ENCODE data around the gene MYH1. TPM values are rescaled to one million over a fixed set of nuclear protein-coding genes. Genes with fewer than 3 reads are reported as not detected.

The MYH1 gene
- not detected for total RNA-seq
- total RNA-seq (2013), result not detected
- 0 to 0.08 (median 0) reads per million in 29 experiments for total RNA-seq

GRCh38 chr17:10518271-10519037, at the start of gene MYH1:
Gene MYH1 (minus strand): TSS chr17:10518542. CDS start chr17:10516642, 1,900 bp downstream.
- DNase-seq, result no peak
- Mint-ChIP-seq H3K4me3 (no peak within 1 kb of the TSS), H3K27me3 (peaks cover 0 to 7% of the 10 kb centered on the region in 2 donors), H3K4me1 (no peaks in the 10 kb centered on the region), H3K27ac (no peak within 1 kb of the TSS), H3K36me3 (no peaks in the 10 kb centered on the region), H3K9me3 (peaks cover 0 to 4% (median 0%) of the 10 kb centered on the region in 3 donors)
- Histone ChIP-seq H3K4me1 (ENCODE audit: control insufficient read depth in 1 of 2, extremely low read depth in 1 of 2, insufficient read depth in 2 of 2, low read length in 2 of 2) (no peaks in the 10 kb centered on the region), H3K9me3 (no peaks in the 10 kb centered on the region), H3K27me3 (replicated peaks in 1 of 2; ENCODE audit: control insufficient read depth in 2 of 2, extremely low read depth in 1 of 2, insufficient read depth in 2 of 2, low read length in 1 of 2) (peaks cover 0 to 5% of the 10 kb centered on the region in 2 experiments), H3K36me3 (ENCODE audit: control insufficient read depth in 2 of 2, extremely low read depth in 1 of 2, insufficient read depth in 1 of 2, low read length in 1 of 2) (no peaks in the 10 kb centered on the region), H3K27ac (ENCODE audit: low read length) (no peak within 1 kb of the TSS), H3K4me3 (ENCODE audit: control insufficient read depth in 1 of 2, extremely low read depth in 1 of 2, low read length in 1 of 2) (no peak within 1 kb of the TSS)
- ChIA-PET POLR2A (no interaction called here), CTCF (no interaction called here)
- ATAC-seq (replicated peaks in 1 of 4), result no peak
- 88% methylated on average over 4 of the region's 11 CpGs for WGBS (ENCODE audit: insufficient coverage)

GRCh38 chr17:10563991-10564660, 45.8 kb upstream of the MYH1 start:
- no peaks in the 10 kb centered on the region for H3K9me3 Mint-ChIP-seq
- no peaks in the 10 kb centered on the region for H3K4me1 Mint-ChIP-seq
- ChIA-PET CTCF (no interaction called here), POLR2A (interaction anchor here in 1 of 2 donors (0.7 kb wide), 1 partner anchor 37 kb away, joined by 5 read pairs; no protein-coding TSS in a partner anchor)
- ATAC-seq (replicated peaks in 1 of 4), result no peak
- Histone ChIP-seq H3K4me1 (ENCODE audit: control insufficient read depth in 1 of 2, extremely low read depth in 1 of 2, insufficient read depth in 2 of 2, low read length in 2 of 2) (no peaks in the 10 kb centered on the region), H3K27ac (ENCODE audit: low read length) (no peak overlapping the region), H3K27me3 (replicated peaks in 1 of 2; ENCODE audit: control insufficient read depth in 2 of 2, extremely low read depth in 1 of 2, insufficient read depth in 2 of 2, low read length in 1 of 2) (peaks cover 0 to 6% of the 10 kb centered on the region in 2 experiments), H3K9me3 (no peaks in the 10 kb centered on the region), H3K36me3 (ENCODE audit: control insufficient read depth in 2 of 2, extremely low read depth in 1 of 2, insufficient read depth in 1 of 2, low read length in 1 of 2) (no peaks in the 10 kb centered on the region), H3K4me3 (ENCODE audit: control insufficient read depth in 1 of 2, extremely low read depth in 1 of 2, low read length in 1 of 2) (no peak overlapping the region)
- no peaks in the 10 kb centered on the region for H3K36me3 Mint-ChIP-seq
- peaks cover 4% of the 10 kb centered on the region in 2 donors for H3K27me3 Mint-ChIP-seq
- no peak for DNase-seq
- no peak overlapping the region for H3K4me3 Mint-ChIP-seq
- H3K27ac Mint-ChIP-seq, result no peak overlapping the region
- no CpG with 5 or more reads among the region's 2 CpGs for WGBS (ENCODE audit: insufficient coverage)

- Mint-ChIP-seq H3K27ac (no peak overlapping the region), H3K4me3 (no peak overlapping the region), H3K36me3 (no peaks in the 10 kb centered on the region), H3K27me3 (peaks cover 2 to 5% of the 10 kb centered on the region in 2 donors), H3K9me3 (no peaks in the 10 kb centered on the region), H3K4me1 (no peaks in the 10 kb centered on the region)
- ATAC-seq (replicated peaks in 1 of 4), result no peak
- CTCF ChIA-PET, result no interaction called here
- no peak overlapping the region for H3K27ac ChIP-seq (ENCODE audit: low read length)
- 100% methylated on average over 1 of the region's 6 CpGs for WGBS (ENCODE audit: insufficient coverage)
- POLR2A ChIA-PET, result interaction anchor here in 1 of 2 donors (0.5 kb wide), 1 partner anchor 114 kb away, joined by 6 read pairs; no protein-coding TSS in a partner anchor
- H3K36me3 ChIP-seq (ENCODE audit: control insufficient read depth in 2 of 2, extremely low read depth in 1 of 2, insufficient read depth in 1 of 2, low read length in 1 of 2), result no peaks in the 10 kb centered on the region
- no peaks in the 10 kb centered on the region for H3K4me1 ChIP-seq (ENCODE audit: control insufficient read depth in 1 of 2, extremely low read depth in 1 of 2, insufficient read depth in 2 of 2, low read length in 2 of 2)
- H3K4me3 ChIP-seq (ENCODE audit: control insufficient read depth in 1 of 2, extremely low read depth in 1 of 2, low read length in 1 of 2), result no peak overlapping the region
- H3K9me3 ChIP-seq, result no peaks in the 10 kb centered on the region
- no peaks in the 10 kb centered on the region for H3K27me3 ChIP-seq (replicated peaks in 1 of 2; ENCODE audit: control insufficient read depth in 2 of 2, extremely low read depth in 1 of 2, insufficient read depth in 2 of 2, low read length in 1 of 2)
- no peak for DNase-seq
Observed at GRCh38 chr17:10558049-10558448, 39.7 kb upstream of the MYH1 start.

GRCh38 chr17:10557422-10557821, 39.1 kb upstream of the MYH1 start:
- WGBS (ENCODE audit: insufficient coverage), result 100% methylated on average over 1 of the region's 1 CpG
- Mint-ChIP-seq H3K9me3 (no peaks in the 10 kb centered on the region), H3K4me1 (no peaks in the 10 kb centered on the region), H3K4me3 (no peak overlapping the region), H3K27me3 (peaks cover 2 to 9% of the 10 kb centered on the region in 2 donors), H3K36me3 (no peaks in the 10 kb centered on the region), H3K27ac (no peak overlapping the region)
- Histone ChIP-seq H3K27ac (ENCODE audit: low read length) (no peak overlapping the region), H3K4me1 (ENCODE audit: control insufficient read depth in 1 of 2, extremely low read depth in 1 of 2, insufficient read depth in 2 of 2, low read length in 2 of 2) (no peaks in the 10 kb centered on the region), H3K27me3 (replicated peaks in 1 of 2; ENCODE audit: control insufficient read depth in 2 of 2, extremely low read depth in 1 of 2, insufficient read depth in 2 of 2, low read length in 1 of 2) (no peaks in the 10 kb centered on the region), H3K36me3 (ENCODE audit: control insufficient read depth in 2 of 2, extremely low read depth in 1 of 2, insufficient read depth in 1 of 2, low read length in 1 of 2) (no peaks in the 10 kb centered on the region), H3K4me3 (ENCODE audit: control insufficient read depth in 1 of 2, extremely low read depth in 1 of 2, low read length in 1 of 2) (no peak overlapping the region), H3K9me3 (no peaks in the 10 kb centered on the region)
- ChIA-PET CTCF (no interaction called here), POLR2A (no interaction called here)
- ATAC-seq (replicated peaks in 1 of 4), result no peak
- no peak for DNase-seq

GRCh38 chr17:10556301-10557005, 38.1 kb upstream of the MYH1 start:
- WGBS (ENCODE audit: insufficient coverage), result 49% methylated on average over 4 of the region's 5 CpGs
- Histone ChIP-seq H3K4me3 (ENCODE audit: control insufficient read depth in 1 of 2, extremely low read depth in 1 of 2, low read length in 1 of 2) (no peak overlapping the region), H3K27me3 (replicated peaks in 1 of 2; ENCODE audit: control insufficient read depth in 2 of 2, extremely low read depth in 1 of 2, insufficient read depth in 2 of 2, low read length in 1 of 2) (no peaks in the 10 kb centered on the region), H3K36me3 (ENCODE audit: control insufficient read depth in 2 of 2, extremely low read depth in 1 of 2, insufficient read depth in 1 of 2, low read length in 1 of 2) (no peaks in the 10 kb centered on the region), H3K4me1 (ENCODE audit: control insufficient read depth in 1 of 2, extremely low read depth in 1 of 2, insufficient read depth in 2 of 2, low read length in 2 of 2) (no peaks in the 10 kb centered on the region), H3K9me3 (no peaks in the 10 kb centered on the region), H3K27ac (ENCODE audit: low read length) (no peak overlapping the region)
- ATAC-seq (replicated peaks in 1 of 4), result no peak
- Mint-ChIP-seq H3K4me1 (no peaks in the 10 kb centered on the region), H3K27me3 (peaks cover 6 to 14% of the 10 kb centered on the region in 2 donors), H3K9me3 (no peaks in the 10 kb centered on the region), H3K27ac (no peak overlapping the region), H3K36me3 (no peaks in the 10 kb centered on the region), H3K4me3 (no peak overlapping the region)
- ChIA-PET CTCF (interaction anchor here in 1 of 2 donors (0.5 kb wide), 1 partner anchor 419 kb away, joined by 7 read pairs; no protein-coding TSS in a partner anchor), POLR2A (no interaction called here)
- DNase-seq, result no peak

GRCh38 chr17:10550014-10550413, 31.7 kb upstream of the MYH1 start:
- Mint-ChIP-seq H3K4me3 (no peak overlapping the region), H3K4me1 (no peaks in the 10 kb centered on the region), H3K27me3 (peaks cover 14 to 17% of the 10 kb centered on the region in 2 donors), H3K36me3 (no peaks in the 10 kb centered on the region), H3K27ac (no peak overlapping the region), H3K9me3 (no peaks in the 10 kb centered on the region)
- Histone ChIP-seq H3K27me3 (replicated peaks in 1 of 2; ENCODE audit: control insufficient read depth in 2 of 2, extremely low read depth in 1 of 2, insufficient read depth in 2 of 2, low read length in 1 of 2) (no peaks in the 10 kb centered on the region), H3K36me3 (ENCODE audit: control insufficient read depth in 2 of 2, extremely low read depth in 1 of 2, insufficient read depth in 1 of 2, low read length in 1 of 2) (no peaks in the 10 kb centered on the region), H3K27ac (ENCODE audit: low read length) (no peak overlapping the region), H3K4me1 (ENCODE audit: control insufficient read depth in 1 of 2, extremely low read depth in 1 of 2, insufficient read depth in 2 of 2, low read length in 2 of 2) (no peaks in the 10 kb centered on the region), H3K4me3 (ENCODE audit: control insufficient read depth in 1 of 2, extremely low read depth in 1 of 2, low read length in 1 of 2) (no peak overlapping the region), H3K9me3 (no peaks in the 10 kb centered on the region)
- ChIA-PET CTCF (no interaction called here), POLR2A (no interaction called here)
- ATAC-seq (replicated peaks in 1 of 4) (no peak), DNase-seq (no peak)
- WGBS (ENCODE audit: insufficient coverage), result 57% methylated on average over 1 of the region's 4 CpGs

All from T-cell (primary cell).